Fibroblast of pulmonary artery (primary cell): ENCODE data around the gene NRGN.

ENCODE experiments used
- DNase-seq: peaks from one replicate; pipeline ENCODE4 v3.0.0-alpha.2; 2010; ENCODE audit warnings: low read depth
- H3K4me3 ChIP-seq: replicated peaks from 2 replicates; pipeline ENCODE4 v1.5.1; 2011; ENCODE audit warnings: low read depth, mild to moderate bottlenecking, control low read depth, low read length, moderate library complexity
- TF ChIP-seq, protein P1 (sequence below): IDR thresholded peaks from 2 replicates; pipeline ENCODE4 v1.5.1; 2011; ENCODE audit warnings: mild to moderate bottlenecking, control low read depth, low read length, inconsistent platforms; ENCODE audit errors: missing control alignments

The NRGN gene

DNA sequence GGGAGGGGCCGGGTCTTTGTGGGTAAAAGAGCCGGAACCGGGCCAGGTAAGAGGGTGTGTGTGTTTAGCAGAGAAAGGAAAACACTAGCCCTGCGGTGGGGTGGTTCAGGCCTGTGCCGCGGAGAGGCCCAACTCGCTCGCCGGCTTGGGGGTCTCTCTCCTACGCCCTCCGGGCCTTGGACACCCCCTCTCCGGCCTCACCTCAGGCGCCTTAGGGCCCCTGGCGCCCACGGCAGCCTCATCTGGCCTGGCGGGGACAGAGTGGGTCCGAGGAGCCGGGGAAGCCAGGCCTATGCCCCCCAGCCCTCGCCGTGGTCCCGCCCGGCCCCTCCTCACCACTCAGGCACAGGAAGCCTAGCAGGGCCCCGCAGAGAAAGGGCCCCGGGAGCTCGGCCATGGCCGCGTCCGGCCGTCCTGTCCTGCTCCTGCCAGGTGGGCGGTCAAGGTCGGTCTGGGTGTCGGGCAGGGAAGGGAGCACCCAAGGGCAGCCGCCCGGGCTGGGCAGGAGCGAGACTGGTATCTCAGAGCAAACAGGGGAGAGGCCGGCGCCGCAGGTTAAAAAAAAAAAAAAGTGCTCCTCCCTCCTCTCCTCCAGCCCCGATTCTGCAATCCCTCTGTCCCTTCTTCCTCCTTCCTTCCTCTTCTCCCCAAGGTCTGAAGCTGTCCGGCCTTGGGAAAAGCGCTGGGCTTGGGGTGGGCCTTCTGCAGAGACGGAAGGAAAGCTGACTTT lies 12.2 kb downstream of the NRGN start, which contains the start of gene VSIG2:
VSIG2 (minus strand) TSS at position 515 of the 730 bp plus-strand sequence; CDS start at position 397, 118 bp downstream.
- TF ChIP-seq, protein P1, sequence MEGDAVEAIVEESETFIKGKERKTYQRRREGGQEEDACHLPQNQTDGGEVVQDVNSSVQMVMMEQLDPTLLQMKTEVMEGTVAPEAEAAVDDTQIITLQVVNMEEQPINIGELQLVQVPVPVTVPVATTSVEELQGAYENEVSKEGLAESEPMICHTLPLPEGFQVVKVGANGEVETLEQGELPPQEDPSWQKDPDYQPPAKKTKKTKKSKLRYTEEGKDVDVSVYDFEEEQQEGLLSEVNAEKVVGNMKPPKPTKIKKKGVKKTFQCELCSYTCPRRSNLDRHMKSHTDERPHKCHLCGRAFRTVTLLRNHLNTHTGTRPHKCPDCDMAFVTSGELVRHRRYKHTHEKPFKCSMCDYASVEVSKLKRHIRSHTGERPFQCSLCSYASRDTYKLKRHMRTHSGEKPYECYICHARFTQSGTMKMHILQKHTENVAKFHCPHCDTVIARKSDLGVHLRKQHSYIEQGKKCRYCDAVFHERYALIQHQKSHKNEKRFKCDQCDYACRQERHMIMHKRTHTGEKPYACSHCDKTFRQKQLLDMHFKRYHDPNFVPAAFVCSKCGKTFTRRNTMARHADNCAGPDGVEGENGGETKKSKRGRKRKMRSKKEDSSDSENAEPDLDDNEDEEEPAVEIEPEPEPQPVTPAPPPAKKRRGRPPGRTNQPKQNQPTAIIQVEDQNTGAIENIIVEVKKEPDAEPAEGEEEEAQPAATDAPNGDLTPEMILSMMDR: no peak
- no peak within 1 kb of the TSS for H3K4me3 ChIP-seq
- DNase-seq: no peak

DNA sequence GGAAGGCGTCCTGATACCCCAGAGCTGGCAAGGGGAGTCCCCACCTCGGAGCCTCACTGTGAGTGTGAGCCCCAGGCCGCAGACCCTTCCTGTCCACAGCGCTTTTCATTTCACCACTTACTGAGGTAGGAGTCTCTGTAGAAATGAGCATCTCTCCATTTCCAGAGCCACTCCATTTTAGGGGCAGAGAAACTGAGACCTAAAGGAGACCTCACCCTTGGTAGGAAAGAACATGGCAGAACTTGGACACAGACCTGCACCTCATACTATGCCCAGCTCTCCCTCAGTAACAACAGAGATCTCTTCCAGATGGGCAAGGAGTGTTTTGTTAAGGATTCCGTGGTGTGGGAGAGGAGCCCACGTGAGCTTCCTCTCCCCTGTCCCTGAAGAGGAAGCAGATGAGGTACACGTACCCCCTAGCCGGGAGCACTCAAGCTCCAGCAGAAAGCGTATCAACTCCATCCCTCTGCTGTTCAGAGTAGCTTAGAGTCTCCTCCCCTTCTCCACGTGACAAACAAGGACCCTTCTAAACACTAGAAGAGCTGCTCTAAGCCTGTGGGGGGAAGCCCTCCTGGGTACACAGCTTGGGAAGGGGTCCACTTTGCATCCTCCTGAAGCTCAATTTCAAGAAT lies 12.8 kb downstream of the NRGN start:
- no peak for DNase-seq
- TF ChIP-seq, protein P1: no peak
- H3K4me3 ChIP-seq: no peak overlapping the region

DNA sequence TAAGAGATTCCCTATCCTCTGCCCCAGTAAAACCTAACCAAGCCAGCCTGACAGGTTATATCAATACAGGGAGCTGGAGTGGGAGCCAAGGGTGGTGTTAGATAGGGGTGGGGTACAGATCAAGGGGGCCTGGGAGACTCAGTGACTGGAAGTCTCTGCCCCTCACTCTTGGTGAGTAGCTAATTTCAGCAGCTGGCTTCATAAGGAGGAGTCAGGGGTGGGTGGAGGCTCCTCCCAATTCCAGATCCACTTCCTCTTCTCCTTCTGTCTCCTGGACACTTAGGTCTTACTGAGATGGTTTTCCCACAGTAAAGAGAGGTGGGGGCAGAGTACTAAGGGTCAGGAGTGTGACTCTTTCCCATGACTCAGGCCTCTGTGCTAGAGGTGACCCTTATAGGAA lies 13.5 kb downstream of the NRGN start:
- no peak for DNase-seq
- TF ChIP-seq, protein P1: no peak
- no peak overlapping the region for H3K4me3 ChIP-seq

DNA sequence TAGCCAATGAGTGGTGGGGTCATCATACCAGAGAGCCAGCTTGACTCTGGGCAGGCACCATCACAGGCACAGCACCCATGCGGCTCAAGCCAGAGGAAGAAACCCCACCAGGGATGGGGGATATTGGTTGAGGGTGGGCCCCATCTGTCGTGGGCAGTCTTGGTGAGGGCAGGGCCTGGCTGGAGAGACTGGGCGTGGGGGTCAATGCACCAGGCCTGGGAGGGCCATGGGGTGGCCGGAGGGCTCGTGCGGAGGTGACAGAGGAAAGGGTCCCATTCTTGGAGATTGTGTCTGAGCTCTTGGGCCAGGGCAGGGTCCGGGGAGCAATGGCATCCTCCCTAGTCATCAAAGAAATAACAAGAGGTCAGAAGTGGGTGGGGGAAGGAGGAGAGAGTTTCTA lies 13.9 kb downstream of the NRGN start:
- DNase-seq: no peak
- H3K4me3 ChIP-seq: no peak overlapping the region
- TF ChIP-seq, protein P1: no peak

DNA sequence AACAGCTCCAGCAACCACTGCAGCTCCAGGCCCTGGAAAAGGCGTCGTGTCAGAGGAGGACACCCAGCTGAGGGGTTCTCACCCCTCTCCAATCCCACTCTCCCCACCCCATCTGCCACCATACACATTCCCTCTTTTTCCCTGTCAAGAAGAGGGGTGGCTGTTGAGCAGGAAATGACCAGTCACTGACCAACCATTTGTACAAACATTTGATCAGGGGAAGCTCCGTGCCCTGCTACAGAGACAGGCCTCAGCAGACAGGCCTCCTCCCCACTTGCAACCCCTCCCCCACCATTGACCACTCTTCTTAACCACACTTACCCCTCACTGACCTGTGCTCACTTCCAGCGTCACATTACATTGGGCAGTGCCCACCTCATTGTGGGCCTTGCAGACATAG lies 14.6 kb downstream of the NRGN start:
- no peak for DNase-seq
- TF ChIP-seq, protein P1: no peak

DNA sequence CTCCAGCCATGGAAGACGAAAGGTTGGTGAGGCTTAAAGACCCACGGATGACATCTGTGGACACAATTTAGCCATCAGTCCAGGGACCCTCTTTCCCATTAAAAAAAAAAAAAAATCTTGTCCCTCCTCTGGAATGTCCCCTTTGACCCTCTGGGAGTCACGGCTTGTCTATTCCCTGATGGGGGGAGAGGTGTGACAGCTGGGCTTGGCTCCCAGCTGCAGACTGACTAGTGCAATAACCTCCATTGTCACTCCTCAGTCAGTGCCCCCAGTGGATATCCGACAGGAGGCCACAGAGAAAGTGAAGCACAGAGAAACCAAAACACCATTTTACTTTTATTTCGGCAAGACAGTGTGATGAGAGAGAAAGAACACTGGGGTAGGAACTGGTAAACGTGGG lies 15.0 kb downstream of the NRGN start:
- DNase-seq: no peak
- no peak overlapping the region for H3K4me3 ChIP-seq
- TF ChIP-seq, protein P1: no peak

More for the DNA sequence above, 14.6 kb downstream of the NRGN start:
- no peak overlapping the region for H3K4me3 ChIP-seq
